Measurements from ENCODE around the gene ARHGAP42.

Gene ARHGAP42

DNA sequence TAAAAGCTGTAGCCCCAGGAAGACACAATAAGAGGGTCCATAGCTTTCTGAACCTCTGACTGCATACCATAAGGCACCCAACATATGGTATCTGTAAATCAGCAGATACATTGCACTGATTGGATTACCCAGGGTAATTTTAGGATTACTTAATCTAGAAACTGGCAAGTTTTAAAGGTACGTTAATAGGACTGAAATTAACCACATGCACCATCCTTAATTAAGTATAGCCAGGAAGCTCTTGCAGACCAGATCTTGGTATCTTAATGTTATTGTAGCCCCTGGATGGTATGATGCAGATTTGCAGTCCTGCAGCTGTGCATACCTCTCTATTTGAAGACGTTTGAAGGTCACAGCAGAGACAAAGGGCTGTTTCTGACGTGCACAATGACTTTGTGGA, 72.8 kb downstream of the ARHGAP42 start:
- DNase-seq (ENCODE audit: low read depth in 2 of 2, low spot score in 1 of 2), result no peak

DNA sequence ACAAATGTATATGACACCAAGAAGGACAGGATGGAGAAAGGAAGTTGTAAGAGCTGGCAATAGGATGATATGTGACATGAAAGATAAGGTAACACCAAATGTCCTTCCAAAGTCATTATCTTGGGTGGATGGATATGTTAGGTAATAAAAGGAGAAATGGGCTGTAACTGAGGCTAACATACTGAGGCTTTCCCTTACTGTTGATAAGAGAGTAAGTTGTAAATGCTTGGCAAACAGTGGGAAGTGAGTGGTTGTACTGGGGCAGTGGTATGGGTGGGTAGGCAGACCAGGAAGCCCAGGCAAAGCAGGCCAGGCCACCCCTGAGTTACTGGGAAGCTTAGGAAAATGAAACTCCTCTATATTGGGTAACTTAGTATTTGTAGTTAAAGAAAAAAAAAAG, 73.7 kb downstream of the ARHGAP42 start:
- no peak for DNase-seq (ENCODE audit: low read depth in 2 of 2, low spot score in 1 of 2)

- no peak for DNase-seq (ENCODE audit: low read depth in 2 of 2, low spot score in 1 of 2)
Observed at GRCh38 chr11:100761841-100762240, 74.8 kb downstream of the ARHGAP42 start.

- no peak for DNase-seq (ENCODE audit: low read depth in 2 of 2, low spot score in 1 of 2)
Observed at GRCh38 chr11:100766764-100767163, 79.7 kb downstream of the ARHGAP42 start.

GRCh38 chr11:100769165-100769564, 82.1 kb downstream of the ARHGAP42 start:
- no peak for DNase-seq (ENCODE audit: low read depth in 2 of 2, low spot score in 1 of 2)

GRCh38 chr11:100769617-100770016, 82.5 kb downstream of the ARHGAP42 start:
- DNase-seq (ENCODE audit: low read depth in 2 of 2, low spot score in 1 of 2), result no peak

DNA sequence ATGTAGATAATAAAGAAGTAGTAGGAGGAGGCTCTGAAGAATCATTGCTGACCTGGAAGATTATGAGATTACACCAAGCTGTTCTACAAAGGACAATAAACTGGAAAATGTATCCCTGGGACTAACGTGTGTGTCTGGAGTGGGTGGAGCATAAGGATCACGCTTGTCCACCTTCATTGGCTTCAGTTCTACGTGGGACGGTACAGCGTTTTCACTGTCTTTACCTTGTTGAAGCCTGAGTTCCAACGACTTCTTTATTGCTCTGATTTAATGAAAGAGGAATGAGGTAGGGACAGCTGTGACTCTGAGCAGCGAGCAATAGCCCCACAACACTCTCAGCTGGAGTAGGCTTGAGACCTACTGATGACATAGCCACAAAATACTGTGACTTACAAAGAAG, 87.0 kb downstream of the ARHGAP42 start:
- no peak for DNase-seq (ENCODE audit: low read depth in 2 of 2, low spot score in 1 of 2)

GRCh38 chr11:100774859-100775258, 87.8 kb downstream of the ARHGAP42 start:
- DNase-seq (ENCODE audit: low read depth in 2 of 2, low spot score in 1 of 2), result no peak

GRCh38 chr11:100776212-100776896, 89.3 kb downstream of the ARHGAP42 start:
- DNase-seq (ENCODE audit: low read depth in 2 of 2, low spot score in 1 of 2), result no peak

- DNase-seq (ENCODE audit: low read depth in 2 of 2, low spot score in 1 of 2), result no peak
Observed at GRCh38 chr11:100777103-100777502, 90.0 kb downstream of the ARHGAP42 start.

DNA sequence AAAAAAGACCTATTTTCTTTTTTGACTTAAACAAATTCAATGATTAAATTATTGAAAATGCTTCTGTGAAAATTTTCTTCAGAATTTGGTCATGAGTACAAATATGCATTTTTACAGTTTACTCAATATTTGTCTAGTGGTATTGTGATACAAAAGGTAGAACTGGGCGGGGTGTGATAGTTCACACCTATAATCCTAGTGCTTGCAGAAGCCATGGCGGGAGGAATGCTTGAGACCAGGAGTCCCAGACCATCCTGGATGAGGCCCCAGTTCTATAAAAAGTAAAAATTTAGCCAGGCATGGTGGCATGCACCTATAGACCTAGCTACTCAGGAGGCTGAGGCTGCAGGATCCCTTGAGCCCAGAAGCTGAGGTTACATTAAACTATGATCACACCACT, 90.6 kb downstream of the ARHGAP42 start:
- DNase-seq (ENCODE audit: low read depth in 2 of 2, low spot score in 1 of 2), result no peak

GRCh38 chr11:100778166-100778785, 91.2 kb downstream of the ARHGAP42 start:
- no peak for DNase-seq (ENCODE audit: low read depth in 2 of 2, low spot score in 1 of 2)

DNA sequence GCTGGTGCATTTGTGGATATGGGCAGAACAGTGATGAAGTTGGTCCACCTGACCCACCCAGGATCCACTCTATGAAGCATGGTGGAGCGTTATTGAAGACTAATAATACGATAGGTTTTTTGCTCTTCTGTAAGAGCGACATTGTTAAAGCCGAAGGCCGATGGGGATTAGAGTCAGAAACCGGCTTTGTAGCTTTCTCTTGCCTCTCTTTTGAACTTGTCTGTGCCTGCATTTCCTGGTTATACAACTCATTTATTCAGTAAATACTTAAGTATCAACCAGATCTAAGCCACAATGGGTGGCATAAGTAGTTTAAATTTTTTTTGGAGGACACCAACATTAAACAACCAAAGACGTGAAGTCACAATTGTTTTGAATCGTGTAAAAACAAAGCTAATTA, 93.4 kb downstream of the ARHGAP42 start:
- DNase-seq (ENCODE audit: low read depth in 2 of 2, low spot score in 1 of 2), result no peak

GRCh38 chr11:100785148-100785983, 98.3 kb downstream of the ARHGAP42 start:
- no peak for DNase-seq (ENCODE audit: low read depth in 2 of 2, low spot score in 1 of 2)

- no peak for DNase-seq (ENCODE audit: low read depth in 2 of 2, low spot score in 1 of 2)
Observed at GRCh38 chr11:100788561-100789295, 101.6 kb downstream of the ARHGAP42 start.

- no peak for DNase-seq (ENCODE audit: low read depth in 2 of 2, low spot score in 1 of 2)
Observed at GRCh38 chr11:100789500-100789899, 102.4 kb downstream of the ARHGAP42 start.

GRCh38 chr11:100790073-100790472, 103.0 kb downstream of the ARHGAP42 start:
- no peak for DNase-seq (ENCODE audit: low read depth in 2 of 2, low spot score in 1 of 2)

GRCh38 chr11:100791103-100791502, 104.0 kb downstream of the ARHGAP42 start:
- no peak for DNase-seq (ENCODE audit: low read depth in 2 of 2, low spot score in 1 of 2)

DNA sequence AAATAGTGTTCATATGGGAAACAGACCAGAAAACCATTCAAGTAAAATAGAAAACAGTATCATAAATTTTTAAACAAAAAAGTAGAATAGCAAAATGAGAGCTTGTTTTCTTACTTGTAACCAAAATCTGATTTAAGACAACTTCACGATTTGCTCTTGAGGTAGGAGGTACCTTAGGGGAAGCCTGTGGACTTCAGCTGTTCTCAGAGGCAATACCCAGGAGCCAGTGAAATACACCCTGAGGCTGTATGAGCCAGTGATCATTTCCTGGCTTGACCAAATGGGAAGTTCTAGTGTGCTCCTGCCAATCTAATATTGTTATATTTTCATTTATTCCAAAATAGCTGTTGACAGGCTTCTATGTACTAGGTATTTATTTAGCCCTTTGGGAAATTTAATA, 104.8 kb downstream of the ARHGAP42 start:
- DNase-seq (ENCODE audit: low read depth in 2 of 2, low spot score in 1 of 2), result no peak

DNA sequence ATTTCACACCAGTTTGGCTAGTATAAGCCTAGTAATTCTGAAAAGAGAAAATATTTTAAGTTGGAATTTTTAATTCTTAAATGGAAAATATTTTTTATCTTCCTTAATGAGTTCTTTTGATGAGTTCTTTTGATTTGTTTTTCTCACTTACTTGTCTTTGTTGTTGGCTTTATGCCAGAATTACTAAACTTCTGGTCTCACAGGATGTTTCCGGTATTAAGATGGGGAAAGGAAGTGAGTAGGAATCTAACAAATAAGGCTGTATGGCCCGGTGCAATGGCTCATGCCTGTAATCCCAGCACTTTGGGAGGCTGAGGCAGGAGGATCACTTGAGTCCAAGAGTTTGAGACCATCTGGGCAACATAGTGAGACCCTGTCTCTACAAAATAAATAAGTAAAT, 106.4 kb downstream of the ARHGAP42 start:
- no peak for DNase-seq (ENCODE audit: low read depth in 2 of 2, low spot score in 1 of 2)

DNA sequence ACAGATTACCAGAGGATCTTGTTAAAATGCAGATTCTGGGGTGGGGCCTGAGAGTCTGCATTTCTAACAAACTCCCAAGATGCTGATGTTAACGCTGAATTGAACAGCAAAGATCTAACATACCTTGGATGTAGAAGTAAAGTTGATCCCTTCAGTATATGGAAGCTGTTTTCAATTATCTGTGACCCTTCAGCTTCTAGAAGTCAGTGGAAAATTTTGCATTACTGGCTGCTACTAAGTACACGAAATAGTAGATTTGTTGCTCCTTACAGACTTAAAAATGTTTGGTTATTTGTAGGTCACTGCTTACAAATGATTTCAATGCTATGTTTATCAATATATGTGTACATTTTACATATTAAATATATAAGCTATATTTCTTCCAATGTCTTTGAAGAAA, 107.4 kb downstream of the ARHGAP42 start:
- no peak for DNase-seq (ENCODE audit: low read depth in 2 of 2, low spot score in 1 of 2)

All from stimulated activated CD8-positive, alpha-beta memory T cell treated with anti-CD3 and anti-CD28 coated beads, Interleukin-4, amount 100 ng/mL, for 1 hour (primary cell).